ENCODE measurements around the gene C1orf115.

GRCh38 chr1:220697326-220697725, 7.2 kb downstream of the C1orf115 start:
- TF ChIP-seq NCOA4 (IDR thresholded peaks at IDR 0.05; ENCODE audit: partially characterized antibody) (no peak), POU5F1 (IDR thresholded peaks at IDR 0.05; ENCODE audit: borderline replicate concordance, low read depth, low read length, partially characterized antibody) (no peak), SMC3 (conservative IDR thresholded peaks at IDR 0.05; ENCODE audit: insufficient read depth, low read depth, low read length) (no peak), CTCF (IDR thresholded peaks at IDR 0.05 in 2 of 3, conservative IDR thresholded peaks at IDR 0.05 in 1 of 3; ENCODE audit: insufficient read depth in 2 of 3, low read depth in 1 of 3, low read length in 3 of 3) (no peak), PPARD (CRISPR knock-in tag; IDR thresholded peaks at IDR 0.05) (no peak), ZKSCAN1 (IDR thresholded peaks at IDR 0.05; ENCODE audit: low read depth, low read length) (no peak), HDGF (IDR thresholded peaks at IDR 0.05) (no peak), BRF2 (IDR thresholded peaks at IDR 0.05; ENCODE audit: borderline replicate concordance, insufficient read depth, insufficient read length) (no peak), ZEB2 (IDR thresholded peaks at IDR 0.05) (no peak), FOS (IDR thresholded peaks at IDR 0.05; ENCODE audit: extremely low read depth, insufficient read length) (no peak), CBFA2T2 (conservative IDR thresholded peaks at IDR 0.05) (no peak), ETS1 (conservative IDR thresholded peaks at IDR 0.05; ENCODE audit: control insufficient read depth, low read depth, low read length) (no peak)
